T-helper 2 cell treated with Interferon-gamma antibody and Interleukin-4, amounts not matched to agents 5 μg/mL and 100 μg/mL, for 36 hours (primary cell): Measurements from ENCODE around the gene CSTB.

Source experiments
- DNase-seq: peaks from one replicate; pipeline ENCODE4 v3.0.0; 2021; ENCODE audit warnings: low spot score
- H3K27ac Mint-ChIP-seq: one replicate; pipeline ENCODE4 v1.8.0; 2021; ENCODE audit warnings: mild to moderate bottlenecking, mixed read lengths
- H3K27me3 Mint-ChIP-seq: one replicate; pipeline ENCODE4 v1.8.0; 2021; ENCODE audit warnings: low read depth, mixed read lengths
- H3K36me3 Mint-ChIP-seq: one replicate; pipeline ENCODE4 v1.8.0; 2021; ENCODE audit warnings: low read depth, mixed read lengths
- H3K4me1 Mint-ChIP-seq: one replicate; pipeline ENCODE4 v1.8.0; 2021; ENCODE audit warnings: low read depth, mixed read lengths
- H3K4me3 Mint-ChIP-seq: one replicate; pipeline ENCODE4 v1.8.0; 2022; ENCODE audit warnings: mild to moderate bottlenecking, moderate library complexity, mixed read lengths
- H3K9me3 Mint-ChIP-seq: one replicate; pipeline ENCODE4 v1.8.0; 2021; ENCODE audit warnings: mixed read lengths

The CSTB gene

DNA sequence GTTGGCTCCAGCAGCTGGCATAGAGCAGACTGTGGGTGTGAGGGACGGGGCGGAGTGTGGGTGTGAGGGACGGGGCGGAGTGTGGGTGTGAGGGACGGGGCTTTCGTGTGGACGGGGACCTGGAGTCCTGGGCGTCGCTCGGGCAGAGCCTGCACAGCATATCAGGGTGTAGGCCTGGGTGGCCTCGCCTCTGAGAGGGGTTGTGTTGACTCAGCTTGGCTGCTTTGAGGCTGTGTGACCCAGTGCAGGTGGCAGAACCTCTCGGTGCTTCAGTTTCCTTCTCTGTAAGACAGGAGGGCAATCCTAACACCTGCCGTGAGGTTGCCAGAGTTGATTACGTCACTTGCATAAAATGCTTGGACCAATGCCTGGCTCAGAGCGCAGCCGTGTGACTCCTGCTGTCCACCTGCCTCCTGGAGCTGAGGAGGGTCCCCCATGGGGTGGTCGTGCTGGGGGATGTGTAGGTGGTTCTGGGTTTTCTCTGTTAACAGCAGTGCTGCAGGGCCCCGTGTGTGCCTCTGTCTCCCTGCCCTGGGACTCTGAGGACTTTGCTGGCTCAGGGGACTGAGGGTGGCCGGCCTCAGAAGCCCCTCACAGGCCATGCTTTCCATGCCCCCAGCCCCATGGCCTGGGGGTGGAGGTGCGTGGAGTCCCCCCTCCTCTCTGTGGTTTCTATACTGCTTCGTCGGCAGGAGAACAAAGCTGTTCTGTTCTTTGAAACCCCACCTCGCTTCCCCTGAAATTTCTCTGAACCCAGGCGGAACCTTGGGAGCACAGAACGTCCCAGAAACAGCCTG lies 41.8 kb downstream of the CSTB start:
- Mint-ChIP-seq H3K4me3 (no peak overlapping the region), H3K27ac (no peak overlapping the region), H3K36me3 (peaks cover 9% of the 10 kb centered on the region), H3K9me3 (no peaks in the 10 kb centered on the region), H3K4me1 (peaks cover 16% of the 10 kb centered on the region), H3K27me3 (no peaks in the 10 kb centered on the region)
- DNase-seq: no peak

DNA sequence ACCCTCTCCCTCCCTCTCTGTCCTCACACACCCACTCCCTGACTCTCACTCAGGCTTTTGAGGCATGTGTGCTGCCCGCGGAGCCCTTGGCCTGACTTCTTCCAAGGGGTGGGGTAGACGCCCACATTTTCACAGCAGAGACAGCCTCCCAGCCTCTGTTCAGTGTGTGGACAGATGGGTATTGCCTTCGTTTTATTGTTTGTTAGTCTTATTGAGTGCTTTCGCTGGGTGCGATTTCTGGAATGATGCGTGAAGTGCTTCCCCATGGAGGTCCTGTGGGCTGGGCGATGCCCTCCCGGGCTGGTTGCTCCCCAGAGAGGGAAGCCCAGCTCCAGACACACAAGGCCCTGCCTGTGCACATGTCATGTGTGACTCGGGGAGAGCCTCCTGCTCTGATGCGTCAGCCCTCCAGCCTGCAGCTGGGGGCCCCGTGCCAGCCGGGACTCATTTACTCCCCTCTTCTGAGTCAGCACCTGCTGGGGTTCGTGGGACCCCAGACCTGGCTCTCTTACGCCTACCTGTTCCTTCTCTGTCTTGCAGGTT lies 42.5 kb downstream of the CSTB start:
- Mint-ChIP-seq H3K4me3 (no peak overlapping the region), H3K4me1 (peaks cover 21% of the 10 kb centered on the region)

DNA sequence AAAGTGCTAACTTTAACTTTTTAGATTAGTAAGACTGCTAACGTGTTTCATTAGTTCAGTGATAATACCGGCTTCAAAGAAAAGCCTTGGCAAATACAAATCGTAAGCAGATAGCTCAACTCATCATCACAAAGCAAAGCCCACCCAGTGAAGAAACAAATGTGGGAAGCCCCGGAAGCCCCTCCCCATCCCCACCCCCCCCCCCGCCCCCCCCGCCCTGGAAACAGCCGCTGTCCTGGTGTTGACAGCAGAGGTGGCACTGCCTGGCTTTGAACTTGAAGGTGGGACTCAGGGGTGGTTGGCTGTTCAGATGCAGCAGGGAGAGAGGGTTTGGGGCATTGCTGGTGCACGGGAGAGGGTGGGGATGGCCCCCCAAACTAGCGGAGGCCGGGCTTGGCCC lies 43.0 kb downstream of the CSTB start:
- Mint-ChIP-seq H3K9me3 (no peaks in the 10 kb centered on the region), H3K36me3 (peaks cover 8% of the 10 kb centered on the region), H3K27me3 (no peaks in the 10 kb centered on the region), H3K4me3 (no peak overlapping the region), H3K27ac (no peak overlapping the region), H3K4me1 (peaks cover 27% of the 10 kb centered on the region)
- DNase-seq: no peak

More for the DNA sequence above, 42.5 kb downstream of the CSTB start:
- DNase-seq: no peak
- Mint-ChIP-seq H3K27me3 (no peaks in the 10 kb centered on the region), H3K36me3 (peaks cover 9% of the 10 kb centered on the region), H3K27ac (no peak overlapping the region), H3K9me3 (no peaks in the 10 kb centered on the region)

DNA sequence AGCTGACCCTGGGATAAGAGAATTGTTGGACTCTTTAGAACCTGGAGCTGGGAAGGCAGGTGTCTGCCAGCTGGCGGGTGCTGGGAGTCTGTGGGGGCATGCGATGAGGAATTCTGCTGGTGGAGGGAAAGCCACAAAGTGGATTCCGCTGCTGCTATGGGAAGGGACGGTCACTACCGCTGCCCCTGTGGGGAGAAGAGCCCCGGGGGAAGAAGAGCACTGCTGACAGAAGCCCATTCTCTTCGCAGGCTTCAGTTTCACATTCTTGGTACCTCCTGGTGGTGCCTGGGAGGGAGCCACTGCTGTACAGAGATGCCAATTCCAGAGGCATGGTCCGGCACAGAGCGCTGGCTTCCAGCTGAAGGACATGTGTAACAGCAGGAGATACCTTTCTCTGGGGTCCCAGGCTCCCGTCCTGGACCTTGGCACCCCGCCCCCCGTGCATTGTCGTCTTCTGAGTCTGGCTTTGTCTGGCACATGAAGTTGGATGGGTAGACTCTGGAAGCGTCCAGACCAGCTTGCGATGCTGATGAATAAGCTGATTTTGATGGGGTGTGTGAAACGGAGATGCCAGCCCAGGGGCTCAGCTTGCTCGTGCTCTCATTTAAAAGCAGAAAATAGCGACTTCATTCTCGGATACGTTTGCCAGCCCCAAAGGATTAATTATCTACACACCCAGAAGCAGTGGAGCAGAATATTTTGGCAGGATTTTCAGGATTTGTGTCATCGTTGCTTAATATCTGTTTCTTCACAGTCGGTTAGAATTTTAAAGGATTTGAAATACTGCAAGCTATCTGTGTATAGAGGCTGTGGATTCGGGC lies 44.0 kb downstream of the CSTB start:
- no peaks in the 10 kb centered on the region for H3K27me3 Mint-ChIP-seq
- DNase-seq: no peak
- H3K27ac Mint-ChIP-seq: no peak overlapping the region
- H3K4me3 Mint-ChIP-seq: no peak overlapping the region
- peaks cover 6% of the 10 kb centered on the region for H3K36me3 Mint-ChIP-seq
- peaks cover 36% of the 10 kb centered on the region for H3K4me1 Mint-ChIP-seq
- no peaks in the 10 kb centered on the region for H3K9me3 Mint-ChIP-seq

DNA sequence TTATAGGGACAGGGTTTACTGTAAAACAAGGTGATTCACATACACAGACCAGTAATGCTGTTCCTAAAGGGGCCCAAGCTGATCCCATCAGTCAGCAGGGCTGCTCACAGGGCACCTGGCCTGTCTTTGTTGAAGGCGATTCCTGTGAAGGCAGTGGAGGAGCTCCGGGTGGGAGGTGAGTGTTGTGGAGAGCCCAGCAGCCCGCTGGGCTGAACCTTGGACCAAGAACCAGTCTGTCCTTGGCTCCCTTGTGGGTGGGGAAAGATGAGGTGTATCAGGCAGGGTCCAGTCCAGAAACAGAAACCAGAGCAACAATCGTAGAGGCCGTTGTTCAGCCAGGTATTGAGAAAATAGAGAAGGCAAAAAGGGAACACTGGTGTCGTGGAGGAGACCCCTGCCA lies 44.6 kb downstream of the CSTB start:
- no peak overlapping the region for H3K27ac Mint-ChIP-seq
- H3K4me3 Mint-ChIP-seq: no peak overlapping the region
- no peak for DNase-seq
- no peaks in the 10 kb centered on the region for H3K9me3 Mint-ChIP-seq
- H3K36me3 Mint-ChIP-seq: peaks cover 7% of the 10 kb centered on the region
- peaks cover 42% of the 10 kb centered on the region for H3K4me1 Mint-ChIP-seq
- no peaks in the 10 kb centered on the region for H3K27me3 Mint-ChIP-seq

DNA sequence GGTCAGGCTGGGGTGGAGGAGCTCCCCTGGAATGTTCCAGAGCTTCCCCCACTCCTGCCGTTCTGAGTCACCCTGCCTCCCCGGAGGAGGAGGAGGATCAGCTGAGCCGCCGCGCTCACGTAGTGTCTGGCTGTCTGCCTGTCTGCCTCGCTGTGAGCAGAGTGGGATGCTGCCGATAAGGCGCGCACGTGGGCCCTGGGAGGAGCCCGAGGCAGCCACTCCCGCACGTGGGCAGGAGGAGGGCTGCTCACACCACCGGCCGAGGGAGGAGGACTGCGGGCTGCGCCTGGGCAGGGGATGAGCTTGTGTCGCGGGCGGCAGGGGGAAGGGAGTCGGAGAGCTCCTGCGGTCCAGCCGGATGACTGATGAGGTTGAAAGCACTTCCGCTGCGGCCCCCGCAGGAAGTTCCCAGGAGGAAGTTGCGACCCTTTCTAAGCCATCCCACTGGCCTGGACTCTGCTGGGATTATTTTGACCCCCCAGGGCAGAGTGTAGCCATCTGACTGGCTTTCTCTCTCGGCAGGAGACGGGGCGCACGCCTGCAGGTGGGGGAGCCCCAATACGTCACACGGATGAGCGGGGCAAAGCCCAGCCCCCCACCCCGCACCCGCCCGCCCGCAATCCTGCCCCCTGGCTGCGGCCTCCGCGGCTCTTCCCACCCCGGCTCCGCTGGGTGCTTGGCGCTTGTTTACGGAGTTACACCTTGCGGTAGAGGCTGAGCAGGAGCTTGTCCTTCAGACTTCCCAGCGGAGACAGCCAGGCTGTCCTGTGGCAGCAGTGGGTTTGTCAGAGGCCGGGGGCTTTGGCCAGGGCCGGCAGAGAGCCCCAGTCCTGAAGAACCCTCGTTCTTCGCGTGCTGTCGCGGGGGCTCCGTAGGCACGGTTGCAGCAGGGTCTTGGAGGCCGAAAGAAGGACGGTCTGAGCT lies 47.4 kb downstream of the CSTB start:
- peaks cover 5% of the 10 kb centered on the region for H3K36me3 Mint-ChIP-seq
- peak overlapping the region; percentile 81 for H3K4me3 Mint-ChIP-seq
- no peaks in the 10 kb centered on the region for H3K27me3 Mint-ChIP-seq
- no peaks in the 10 kb centered on the region for H3K9me3 Mint-ChIP-seq
- peaks cover 48% of the 10 kb centered on the region for H3K4me1 Mint-ChIP-seq
- H3K27ac Mint-ChIP-seq: peak overlapping the region; percentile 72
- peak; percentile 92 for DNase-seq

DNA sequence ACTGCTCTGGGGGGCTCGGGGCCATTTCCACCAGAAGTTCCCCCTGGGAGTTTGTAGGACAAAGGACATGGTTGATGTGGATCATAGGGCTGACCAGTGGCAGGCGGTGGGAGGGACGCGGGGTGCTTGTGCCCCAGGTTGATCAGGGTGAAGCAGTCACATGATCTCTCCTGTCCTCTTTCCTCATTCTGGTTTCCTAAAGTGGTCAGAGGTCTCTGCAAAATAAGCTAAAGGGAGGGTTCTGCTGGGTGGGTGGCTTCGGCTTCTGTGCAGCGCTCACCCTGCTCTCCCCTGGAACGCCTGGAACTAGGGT lies 48.0 kb downstream of the CSTB start:
- H3K36me3 Mint-ChIP-seq: peaks cover 5% of the 10 kb centered on the region
- no peak for DNase-seq
- no peaks in the 10 kb centered on the region for H3K27me3 Mint-ChIP-seq
- peak overlapping the region; percentile 81 for H3K4me3 Mint-ChIP-seq
- no peaks in the 10 kb centered on the region for H3K9me3 Mint-ChIP-seq
- H3K4me1 Mint-ChIP-seq: peaks cover 45% of the 10 kb centered on the region
- peak overlapping the region; percentile 72 for H3K27ac Mint-ChIP-seq

DNA sequence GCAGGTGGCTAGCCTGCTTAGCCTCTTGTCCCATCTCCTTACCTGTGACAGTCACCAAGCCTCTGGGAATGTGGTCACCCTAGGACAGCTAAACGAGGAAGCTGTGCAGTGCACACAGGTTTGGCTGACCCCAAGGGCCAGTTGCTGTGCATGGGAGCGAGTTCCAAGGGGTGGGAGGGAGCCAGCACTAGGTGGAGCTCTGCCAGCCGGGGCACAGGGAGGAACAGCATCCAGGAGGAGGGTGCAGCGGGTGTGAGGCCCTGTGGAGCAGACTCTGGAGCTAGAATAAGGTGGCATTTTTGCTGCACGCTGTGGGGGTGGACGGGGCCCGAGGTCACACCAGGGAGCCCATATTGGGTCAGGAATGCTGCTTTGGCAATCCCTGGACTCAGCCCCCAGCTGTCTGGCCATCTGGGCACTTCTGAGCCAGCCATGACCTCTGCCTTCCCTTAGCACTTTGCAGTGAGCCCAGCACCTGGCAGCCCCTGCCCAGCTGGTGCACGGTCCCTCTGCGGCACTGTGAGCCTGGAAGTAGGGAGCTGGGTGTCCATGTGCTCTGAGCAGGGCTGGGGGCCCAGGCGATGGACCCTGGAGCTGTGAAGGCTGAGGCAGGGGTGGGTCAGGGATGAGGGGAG lies 48.5 kb downstream of the CSTB start:
- Mint-ChIP-seq H3K4me3 (peak overlapping the region; percentile 81), H3K36me3 (peaks cover 5% of the 10 kb centered on the region), H3K27me3 (no peaks in the 10 kb centered on the region), H3K4me1 (peaks cover 45% of the 10 kb centered on the region), H3K9me3 (no peaks in the 10 kb centered on the region), H3K27ac (peak overlapping the region; percentile 72)
- DNase-seq: no peak

DNA sequence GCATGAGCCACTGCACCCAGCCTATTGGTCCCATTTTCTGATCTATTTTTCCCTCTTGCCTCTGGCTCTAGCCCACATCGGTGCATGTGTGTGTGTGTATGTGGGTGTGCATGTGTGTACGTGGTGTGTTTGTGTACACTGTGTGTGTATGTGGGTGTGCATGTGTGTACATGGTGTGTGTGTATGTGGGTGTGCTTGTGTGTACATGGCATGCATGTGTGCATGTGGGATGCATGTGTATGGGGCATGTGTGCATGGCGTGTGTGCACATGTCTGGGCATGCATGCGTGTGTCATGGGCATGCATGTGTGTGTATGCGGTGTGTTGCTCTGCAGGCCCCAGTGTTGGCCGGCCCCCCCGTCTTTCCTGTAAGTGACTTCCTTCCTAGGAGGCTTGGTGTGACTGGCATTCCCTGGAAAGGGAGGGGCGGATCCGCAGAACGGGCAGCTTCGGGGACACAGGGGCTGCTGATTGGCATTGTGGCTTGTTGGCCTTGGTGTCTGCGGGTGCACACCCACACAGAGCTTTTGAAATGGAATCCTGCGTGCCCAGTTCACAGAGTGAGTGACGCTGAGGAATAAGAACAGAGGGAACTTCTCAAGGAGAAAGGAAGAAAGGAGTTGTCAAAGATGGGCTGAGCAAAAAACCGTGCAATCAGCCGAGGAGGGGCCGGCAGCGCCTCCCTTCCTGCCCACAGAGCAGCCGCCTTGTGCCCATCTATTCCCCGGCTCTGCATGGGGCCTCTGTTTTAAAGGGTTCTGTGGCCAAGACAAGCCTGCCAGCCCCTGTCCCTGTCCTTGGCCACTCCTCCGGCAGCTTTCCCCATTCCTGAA lies 49.2 kb downstream of the CSTB start:
- no peak for DNase-seq
- no peaks in the 10 kb centered on the region for H3K27me3 Mint-ChIP-seq
- H3K9me3 Mint-ChIP-seq: no peaks in the 10 kb centered on the region
- H3K4me1 Mint-ChIP-seq: peaks cover 50% of the 10 kb centered on the region
- H3K36me3 Mint-ChIP-seq: peaks cover 5% of the 10 kb centered on the region
- H3K4me3 Mint-ChIP-seq: peak overlapping the region; percentile 81
- peak overlapping the region; percentile 71 for H3K27ac Mint-ChIP-seq
